IMR-90 (cell line): Measurements from ENCODE around the gene SIPA1. TPM values are rescaled to one million over a fixed set of nuclear protein-coding genes. Genes with fewer than 3 reads are reported as not detected.
A peak's percentile ranks its signal among the peaks of the same experiment; 100 is the strongest.

Experiments
- ATAC-seq: fragments of 200-7000 bp; cut with Tn5 transposase; 2 replicates; pipeline ENCODE4 v1.9.1; 2020; ENCODE audit warnings: low read depth, mild to moderate bottlenecking, moderate library complexity
- BruUV-seq: library from RNA; stranded (reverse); fragments of 400-500 nt; replicated peaks from 2 replicates; lab custom pipeline; 2021; lab: Mats Ljungman, UMichigan
- CTCF ChIA-PET: fragments of 300-600 bp; formaldehyde crosslinking; extraction: SDS; loops from one replicate; lab custom pipeline; 2021; ENCODE audit warnings: antibody characterized with exemption; lab: Yijun Ruan, JAX
- POLR2A ChIA-PET: fragments of 300-600 bp; sonication (Branson Sonifier 250); formaldehyde crosslinking; loops from one replicate; lab custom pipeline; 2022; ENCODE audit warnings: antibody characterized with exemption; ENCODE audit not compliant: unreplicated experiment; lab: Charles Lee
- DNase-seq: peaks from one replicate; pipeline ENCODE4 v3.0.0; 2013
- H2AFZ ChIP-seq: replicated peaks from 2 replicates; pipeline ENCODE3; 2013; ENCODE audit warnings: low read length, mild to moderate bottlenecking; ENCODE audit not compliant: poor library complexity
- H2AK5ac ChIP-seq: 2 replicates; pipeline ENCODE4 v1.6.1; 2013; ENCODE audit warnings: low read depth, low read length, inconsistent platforms
- H2AK9ac ChIP-seq: replicated peaks from 2 replicates; pipeline ENCODE3; 2013; ENCODE audit warnings: mild to moderate bottlenecking, low read depth, low read length, moderate library complexity; ENCODE audit not compliant: poor library complexity
- H2BK120ac ChIP-seq: 2 replicates; pipeline ENCODE4 v1.6.1; 2013; ENCODE audit warnings: low read depth, low read length, inconsistent platforms
- H2BK15ac ChIP-seq: 3 replicates; pipeline ENCODE4 v1.6.1; 2013; ENCODE audit warnings: low read depth, low read length, inconsistent platforms
- H2BK20ac ChIP-seq: 2 replicates; pipeline ENCODE4 v1.6.1; 2013; ENCODE audit warnings: low read depth, mild to moderate bottlenecking, inconsistent platforms, low read length, moderate library complexity
- H2BK5ac ChIP-seq: 2 replicates; pipeline ENCODE4 v1.6.1; 2013; ENCODE audit warnings: mild to moderate bottlenecking, low read depth, low read length, inconsistent platforms; ENCODE audit not compliant: poor library complexity, severe bottlenecking
- H3K14ac ChIP-seq: replicated peaks from 2 replicates; pipeline ENCODE4 v1.6.1; 2013; ENCODE audit warnings: low read depth, low read length, inconsistent platforms
- H3K18ac ChIP-seq: 2 replicates; pipeline ENCODE4 v1.6.1; 2013; ENCODE audit warnings: low read depth, low read length, control low read depth
- H3K23ac ChIP-seq: 2 replicates; pipeline ENCODE4 v1.6.1; 2013; ENCODE audit warnings: low read depth, low read length, inconsistent platforms
- H3K27ac ChIP-seq: 2 replicates; pipeline ENCODE4 v1.5.1; 2013; ENCODE audit warnings: mild to moderate bottlenecking, control low read depth, low read length; ENCODE audit not compliant: insufficient read depth
- H3K27me3 ChIP-seq: 2 replicates; pipeline ENCODE4 v1.6.1; 2013; ENCODE audit warnings: low read length; ENCODE audit not compliant: control insufficient read depth, insufficient read depth
- H3K36me3 ChIP-seq: 2 replicates; pipeline ENCODE4 v1.6.1; 2013; ENCODE audit warnings: low read length, mixed read lengths; ENCODE audit not compliant: control insufficient read depth, insufficient read depth
- H3K4ac ChIP-seq: 2 replicates; pipeline ENCODE4 v1.6.1; 2013; ENCODE audit warnings: low read depth, low read length, inconsistent platforms
- H3K4me1 ChIP-seq: 2 replicates; pipeline ENCODE4 v1.6.1; 2013; ENCODE audit warnings: low read length, mixed read lengths; ENCODE audit not compliant: control insufficient read depth, insufficient read depth
- H3K4me2 ChIP-seq: 2 replicates; pipeline ENCODE4 v1.6.1; 2013; ENCODE audit warnings: low read depth, mild to moderate bottlenecking, control low read depth, low read length, moderate library complexity
- H3K4me3 ChIP-seq: 2 replicates; pipeline ENCODE4 v1.5.1; 2013; ENCODE audit warnings: low read depth, mild to moderate bottlenecking, control low read depth, low read length, moderate library complexity; ENCODE audit not compliant: insufficient read depth
- H3K56ac ChIP-seq: 2 replicates; pipeline ENCODE4 v1.6.1; 2013; ENCODE audit warnings: low read length, inconsistent platforms; ENCODE audit not compliant: insufficient read depth; ENCODE audit errors: extremely low read depth
- H3K79me1 ChIP-seq, 2 experiments: 2 replicates each; pipeline ENCODE4 v1.6.1; 2013; ENCODE audit warnings: low read length in 2 of 2, inconsistent platforms in 1 of 2, low read depth in 1 of 2
- H3K9ac ChIP-seq: 2 replicates; pipeline ENCODE4 v1.6.1; 2013; ENCODE audit warnings: low read depth, low read length, control low read depth
- H3K9me1 ChIP-seq: 2 replicates; pipeline ENCODE4 v1.6.1; 2013; ENCODE audit warnings: low read length, inconsistent platforms; ENCODE audit not compliant: insufficient read depth
- H3K9me3 ChIP-seq: 2 replicates; pipeline ENCODE4 v1.6.1; 2013; ENCODE audit warnings: low read length; ENCODE audit not compliant: control insufficient read depth, insufficient read depth
- H4K20me1 ChIP-seq: 2 replicates; pipeline ENCODE4 v1.6.1; 2013; ENCODE audit warnings: low read length, inconsistent platforms; ENCODE audit not compliant: insufficient read depth
- H4K5ac ChIP-seq: 2 replicates; pipeline ENCODE4 v1.6.1; 2013; ENCODE audit warnings: mild to moderate bottlenecking, low read depth, low read length, control low read depth
- H4K8ac ChIP-seq, 2 experiments: 2 replicates each; pipeline ENCODE4 v1.6.1; 2013; ENCODE audit warnings: low read depth in 2 of 2, low read length in 2 of 2, control low read depth in 1 of 2, inconsistent platforms in 1 of 2
- H4K91ac ChIP-seq: 2 replicates; pipeline ENCODE4 v1.6.1; 2013; ENCODE audit warnings: low read depth, low read length, inconsistent platforms; ENCODE audit not compliant: insufficient read depth
- BHLHE40 ChIP-seq: fragments of 150-350 bp; IDR thresholded peaks from 2 replicates; pipeline ENCODE4 v1.6.1; 2016; ENCODE audit warnings: mild to moderate bottlenecking, low read depth, low read length
- MAFK ChIP-seq: IDR thresholded peaks from 2 replicates; pipeline ENCODE4 v1.6.1; 2012; ENCODE audit warnings: low read depth, low read length, improper control_type of control experiment
- MAZ ChIP-seq: IDR thresholded peaks from 2 replicates; pipeline ENCODE4 v1.6.1; 2012; ENCODE audit warnings: low read depth, mild to moderate bottlenecking, low read length, improper control_type of control experiment, moderate library complexity, borderline replicate concordance
- MXI1 ChIP-seq: IDR thresholded peaks from 2 replicates; pipeline ENCODE4 v1.6.1; 2012; ENCODE audit warnings: low read depth, mild to moderate bottlenecking, low read length, moderate library complexity, borderline replicate concordance
- NFE2L2 ChIP-seq: fragments of 150-350 bp; IDR thresholded peaks from 2 replicates; pipeline ENCODE4 v1.6.1; 2016; ENCODE audit warnings: low read depth, mild to moderate bottlenecking, low read length
- POLR2A ChIP-seq: IDR thresholded peaks from 2 replicates; pipeline ENCODE4 v1.6.1; 2012; ENCODE audit warnings: mild to moderate bottlenecking, low read depth, low read length
- RAD21 ChIP-seq: IDR thresholded peaks from 2 replicates; pipeline ENCODE4 v1.6.1; 2012; ENCODE audit warnings: low read length, improper control_type of control experiment
- RCOR1 ChIP-seq: IDR thresholded peaks from 2 replicates; pipeline ENCODE4 v1.6.1; 2012; ENCODE audit warnings: mild to moderate bottlenecking, low read length, improper control_type of control experiment; ENCODE audit not compliant: insufficient replicate concordance
- WGBS, 2 experiments: methylation state at CpG; one replicate each; pipeline versions ENCODE4 v1.1.5 to v1.1.7; 2013; ENCODE audit warnings: missing lambda C conversion rate in 2 of 2; ENCODE audit not compliant: insufficient read length in 1 of 2; ENCODE audit errors: extremely low coverage in 2 of 2; 5-methylcytosine and 5-hydroxymethylcytosine counted together
- dilution Hi-C: fragments of 300-500 bp; cut with HindIII; formaldehyde crosslinking; loops from one replicate; pipeline ENCODE4 v1.14.3; 2018; ENCODE audit warnings: low sequenced_read_pairs; ENCODE audit not compliant: unreplicated experiment
- in situ Hi-C: fragments of 300-500 bp; cut with MboI; formaldehyde crosslinking; loops from 3 replicates; pipeline ENCODE4 v1.14.3; 2019; ENCODE audit warnings: low sequenced_read_pairs, inconsistent platforms, mixed read lengths
- intact Hi-C: fragments of 100-400 bp; cut with micrococcal nuclease; formaldehyde crosslinking; loops from 2 replicates; pipeline ENCODE4 v1.10.0; 2022
- polyA plus RNA-seq, 3 experiments: library from polyadenylated mRNA; depleted of rRNA; stranded (reverse); fragments of >200 nt; gene quantifications; 2 replicates each; pipeline ENCODE4 v1.2.3, GENCODE V29; 2012; ENCODE audit warnings: low replicate concordance in 1 of 3
- total RNA-seq: library from RNA; depleted of rRNA; stranded (reverse); fragments of >200 nt; gene quantifications from 2 replicates; pipeline ENCODE4 v1.2.3, GENCODE V29; 2012

SIPA1 gene
- total and polyA plus RNA-seq, 2 of the 4 experiments (the other 2 are of a cell fraction): 10.6 to 39.7 TPM

- ChIA-PET CTCF (no interaction called here), POLR2A (no interaction called here)
- no peak overlapping the region for H3K4me3 ChIP-seq
- no peak overlapping the region for H4K5ac ChIP-seq
- H3K4ac ChIP-seq: no peak overlapping the region
- no peak overlapping the region for H2AK5ac ChIP-seq
- peaks cover 21% of the 10 kb centered on the region for H4K20me1 ChIP-seq
- no peak overlapping the region for H4K8ac ChIP-seq
- no peak overlapping the region for H2BK5ac ChIP-seq
- H3K9ac ChIP-seq: no peak overlapping the region
- no peaks in the 10 kb centered on the region for H3K9me1 ChIP-seq
- no peak overlapping the region for H3K56ac ChIP-seq
- H2BK20ac ChIP-seq: no peak overlapping the region
- no peak overlapping the region for H3K14ac ChIP-seq
- H3K9me3 ChIP-seq: no peaks in the 10 kb centered on the region
- ATAC-seq: no peak
- H4K91ac ChIP-seq: no peak overlapping the region
- intact Hi-C loops (no loop called here), dilution Hi-C loops (no loop called here), in situ Hi-C loops (no loop called here)
- no peak overlapping the region for H3K4me2 ChIP-seq
- H2BK15ac ChIP-seq: no peak overlapping the region
- BruUV-seq: no TSS peak
- DNase-seq: no peak
- no peak overlapping the region for H2AK9ac ChIP-seq
- no peak overlapping the region for H2BK120ac ChIP-seq
- no peak overlapping the region for H3K18ac ChIP-seq
- H3K27me3 ChIP-seq: no peaks in the 10 kb centered on the region
- H3K23ac ChIP-seq: no peak overlapping the region
- no peak for TF ChIP-seq MAFK
- no peak for TF ChIP-seq BHLHE40
- no peak for TF ChIP-seq MAZ
- TF ChIP-seq MXI1: no peak
- no peak for TF ChIP-seq RAD21
- TF ChIP-seq NFE2L2: no peak
- no peak for TF ChIP-seq POLR2A
- TF ChIP-seq RCOR1: no peak
- H3K36me3 ChIP-seq: peaks cover 57% of the 10 kb centered on the region
- H3K79me1 ChIP-seq: peaks cover 17 to 40% of the 10 kb centered on the region in 2 experiments
- WGBS, 2 experiments: 97% methylated on average over 10 of the region's 29 CpGs; no CpG with 5 or more reads in 1 of the 2 experiments
- peaks cover 3% of the 10 kb centered on the region; the same call in 1 of the 2 replicates for H3K4me1 ChIP-seq
- H2AFZ ChIP-seq: peak overlapping the region; percentile 1
- H3K27ac ChIP-seq: no peak overlapping the region
Observed at GRCh38 chr11:65619281-65619928, 18.5 kb upstream of the SIPA1 start.
